Sigmoid colon (tissue), 4 donors: Measurements from ENCODE around the gene TAF11L14.
"Not testable (repeated sequence)": the region's sequence is repeated elsewhere in the genome, so short reads cannot be mapped to it uniquely, and the experiment has no call there.

Source experiments
- CTCF ChIP-seq, 4 experiments: fragments of 450-650 bp in 3 of 4; fragments of 200-600 bp in 1 of 4; IDR thresholded peaks; one replicate each; pipeline ENCODE4 v1.5.1; 2016 to 2019; ENCODE audit warnings: antibody characterized with exemption in 4 of 4, mild to moderate bottlenecking in 3 of 4, moderate library complexity in 2 of 4
- EP300 ChIP-seq, 4 donors: sonication (generic); formaldehyde crosslinking; IDR thresholded peaks; one replicate each; pipeline ENCODE4 v1.6.1; 2017; ENCODE audit warnings: antibody characterized with exemption in 4 of 4

- not testable (repeated sequence) for TF ChIP-seq CTCF, EP300 (IDR thresholded peaks at IDR 0.05)
Measured at GRCh38 chr5:17607461-17607860, 26.8 kb upstream of the TAF11L14 start.
